Measurements from ENCODE around the gene TUBB3. TPM values are rescaled to one million over a fixed set of nuclear protein-coding genes. Genes with fewer than 3 reads are reported as not detected.
A peak's percentile ranks its signal among the peaks of the same experiment; 100 is the strongest.

Gene TUBB3
- total RNA-seq, 1 donor from 2014 or later, result 201 TPM

DNA sequence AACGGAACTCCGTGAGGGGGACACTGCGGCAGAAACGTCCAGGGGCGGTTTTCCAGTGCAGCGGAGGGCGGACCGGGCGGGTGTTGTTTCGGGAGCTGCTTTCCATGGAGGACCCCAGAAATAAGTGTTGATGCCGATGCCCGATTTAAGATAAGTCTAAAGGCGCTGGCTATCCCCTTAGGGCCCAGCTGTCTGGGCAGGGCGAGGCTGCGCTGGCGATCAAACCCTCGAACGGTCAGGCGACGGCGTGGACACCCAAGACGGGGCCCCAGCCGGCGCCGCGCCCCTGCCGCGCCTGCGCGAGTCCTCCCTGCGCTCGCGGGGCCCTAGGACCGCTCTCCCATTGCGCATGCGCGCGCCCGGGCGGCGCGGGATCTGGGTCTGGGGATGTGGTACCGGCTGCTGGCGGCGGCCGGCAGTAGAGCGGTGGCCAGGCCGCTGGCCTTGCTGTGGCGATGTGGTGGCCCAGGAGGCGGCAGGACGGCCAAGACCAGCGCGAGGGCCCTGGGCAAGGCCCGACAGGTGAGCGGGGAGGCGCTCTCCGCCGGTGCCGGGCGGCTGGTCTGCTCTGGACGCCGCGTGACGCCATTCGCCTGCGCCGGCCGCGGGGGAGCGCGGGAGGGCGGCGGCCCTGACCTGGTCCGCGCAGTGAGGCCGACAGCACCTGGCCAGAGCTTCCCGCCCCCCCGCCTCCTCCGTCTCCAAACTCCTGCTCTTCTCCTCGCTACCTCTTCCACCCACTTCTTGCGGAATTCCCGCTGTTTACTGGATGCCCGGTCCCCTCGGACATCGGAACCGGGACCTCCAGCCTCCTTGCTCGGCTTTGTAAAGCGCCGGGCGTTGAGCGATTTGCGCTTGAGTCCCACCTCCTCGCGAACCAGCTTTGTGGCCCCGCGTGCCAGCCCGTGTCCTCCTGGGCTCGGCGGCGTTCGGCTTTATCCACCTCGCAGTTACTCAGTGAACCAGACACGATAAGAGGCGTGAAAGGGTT lies 49.4 kb downstream of the TUBB3 start:
- no peaks in the 10 kb centered on the region for H3K27me3 Mint-ChIP-seq
- TF ChIP-seq, protein P1, sequence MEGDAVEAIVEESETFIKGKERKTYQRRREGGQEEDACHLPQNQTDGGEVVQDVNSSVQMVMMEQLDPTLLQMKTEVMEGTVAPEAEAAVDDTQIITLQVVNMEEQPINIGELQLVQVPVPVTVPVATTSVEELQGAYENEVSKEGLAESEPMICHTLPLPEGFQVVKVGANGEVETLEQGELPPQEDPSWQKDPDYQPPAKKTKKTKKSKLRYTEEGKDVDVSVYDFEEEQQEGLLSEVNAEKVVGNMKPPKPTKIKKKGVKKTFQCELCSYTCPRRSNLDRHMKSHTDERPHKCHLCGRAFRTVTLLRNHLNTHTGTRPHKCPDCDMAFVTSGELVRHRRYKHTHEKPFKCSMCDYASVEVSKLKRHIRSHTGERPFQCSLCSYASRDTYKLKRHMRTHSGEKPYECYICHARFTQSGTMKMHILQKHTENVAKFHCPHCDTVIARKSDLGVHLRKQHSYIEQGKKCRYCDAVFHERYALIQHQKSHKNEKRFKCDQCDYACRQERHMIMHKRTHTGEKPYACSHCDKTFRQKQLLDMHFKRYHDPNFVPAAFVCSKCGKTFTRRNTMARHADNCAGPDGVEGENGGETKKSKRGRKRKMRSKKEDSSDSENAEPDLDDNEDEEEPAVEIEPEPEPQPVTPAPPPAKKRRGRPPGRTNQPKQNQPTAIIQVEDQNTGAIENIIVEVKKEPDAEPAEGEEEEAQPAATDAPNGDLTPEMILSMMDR (IDR thresholded peaks at IDR 0.05; ENCODE audit: unreplicated experiment), result no peak
- H3K36me3 Mint-ChIP-seq (ENCODE audit: insufficient read depth), result peaks cover 22% of the 10 kb centered on the region
- peak overlapping the region; percentile 99 for H3K27ac Mint-ChIP-seq
- peak overlapping the region; percentile 96 for H3K4me3 Mint-ChIP-seq (ENCODE audit: low read depth)
- H3K4me1 Mint-ChIP-seq (ENCODE audit: low read depth), result peaks cover 10% of the 10 kb centered on the region
- peak; percentile 90 for DNase-seq (ENCODE audit: low spot score, unreplicated experiment)
- peaks cover 5% of the 10 kb centered on the region for H3K9me3 Mint-ChIP-seq (ENCODE audit: low read depth)

GRCh38 chr16:89973235-89973634 lies 50.1 kb downstream of the TUBB3 start:
- no peaks in the 10 kb centered on the region for H3K27me3 Mint-ChIP-seq
- peak overlapping the region; percentile 99 for H3K27ac Mint-ChIP-seq
- peaks cover 5% of the 10 kb centered on the region for H3K9me3 Mint-ChIP-seq (ENCODE audit: low read depth)
- no peak for DNase-seq (ENCODE audit: low spot score, unreplicated experiment)
- H3K4me3 Mint-ChIP-seq (ENCODE audit: low read depth), result peak overlapping the region; percentile 96
- peaks cover 22% of the 10 kb centered on the region for H3K36me3 Mint-ChIP-seq (ENCODE audit: insufficient read depth)
- TF ChIP-seq, protein P1 (IDR thresholded peaks at IDR 0.05; ENCODE audit: unreplicated experiment), result no peak
- peaks cover 10% of the 10 kb centered on the region for H3K4me1 Mint-ChIP-seq (ENCODE audit: low read depth)

GRCh38 chr16:89973654-89974335 lies 50.7 kb downstream of the TUBB3 start:
- DNase-seq (ENCODE audit: low spot score, unreplicated experiment), result no peak
- H3K4me3 Mint-ChIP-seq (ENCODE audit: low read depth), result peak overlapping the region; percentile 96
- peaks cover 5% of the 10 kb centered on the region for H3K9me3 Mint-ChIP-seq (ENCODE audit: low read depth)
- no peaks in the 10 kb centered on the region for H3K27me3 Mint-ChIP-seq
- peak overlapping the region; percentile 92 for H3K27ac Mint-ChIP-seq
- peaks cover 19% of the 10 kb centered on the region for H3K36me3 Mint-ChIP-seq (ENCODE audit: insufficient read depth)
- TF ChIP-seq, protein P1 (IDR thresholded peaks at IDR 0.05; ENCODE audit: unreplicated experiment), result no peak
- peaks cover 10% of the 10 kb centered on the region for H3K4me1 Mint-ChIP-seq (ENCODE audit: low read depth)

- H3K27ac Mint-ChIP-seq, result no peak overlapping the region
- TF ChIP-seq, protein P1 (IDR thresholded peaks at IDR 0.05; ENCODE audit: unreplicated experiment), result no peak
- H3K4me1 Mint-ChIP-seq (ENCODE audit: low read depth), result peaks cover 10% of the 10 kb centered on the region
- peaks cover 18% of the 10 kb centered on the region for H3K36me3 Mint-ChIP-seq (ENCODE audit: insufficient read depth)
- no peak for DNase-seq (ENCODE audit: low spot score, unreplicated experiment)
- H3K9me3 Mint-ChIP-seq (ENCODE audit: low read depth), result peaks cover 5% of the 10 kb centered on the region
- no peaks in the 10 kb centered on the region for H3K27me3 Mint-ChIP-seq
- no peak overlapping the region for H3K4me3 Mint-ChIP-seq (ENCODE audit: low read depth)
These were observed 51.7 kb downstream of the TUBB3 start for GRCh38 chr16:89974870-89975269.

GRCh38 chr16:89981414-89981813 lies 58.3 kb downstream of the TUBB3 start:
- H3K4me1 Mint-ChIP-seq (ENCODE audit: low read depth), result no peaks in the 10 kb centered on the region
- no peaks in the 10 kb centered on the region for H3K27me3 Mint-ChIP-seq
- TF ChIP-seq, protein P1 (IDR thresholded peaks at IDR 0.05; ENCODE audit: unreplicated experiment), result no peak
- H3K4me3 Mint-ChIP-seq (ENCODE audit: low read depth), result no peak overlapping the region
- H3K9me3 Mint-ChIP-seq (ENCODE audit: low read depth), result no peaks in the 10 kb centered on the region
- peaks cover 17% of the 10 kb centered on the region for H3K36me3 Mint-ChIP-seq (ENCODE audit: insufficient read depth)
- H3K27ac Mint-ChIP-seq, result peak overlapping the region; percentile 45
- DNase-seq (ENCODE audit: low spot score, unreplicated experiment), result no peak
